ENCODE measurements around the gene TUBA3D.
"Not testable (repeated sequence)": the region's sequence is repeated elsewhere in the genome, so short reads cannot be mapped to it uniquely, and the experiment has no call there.

The TUBA3D gene

DNA sequence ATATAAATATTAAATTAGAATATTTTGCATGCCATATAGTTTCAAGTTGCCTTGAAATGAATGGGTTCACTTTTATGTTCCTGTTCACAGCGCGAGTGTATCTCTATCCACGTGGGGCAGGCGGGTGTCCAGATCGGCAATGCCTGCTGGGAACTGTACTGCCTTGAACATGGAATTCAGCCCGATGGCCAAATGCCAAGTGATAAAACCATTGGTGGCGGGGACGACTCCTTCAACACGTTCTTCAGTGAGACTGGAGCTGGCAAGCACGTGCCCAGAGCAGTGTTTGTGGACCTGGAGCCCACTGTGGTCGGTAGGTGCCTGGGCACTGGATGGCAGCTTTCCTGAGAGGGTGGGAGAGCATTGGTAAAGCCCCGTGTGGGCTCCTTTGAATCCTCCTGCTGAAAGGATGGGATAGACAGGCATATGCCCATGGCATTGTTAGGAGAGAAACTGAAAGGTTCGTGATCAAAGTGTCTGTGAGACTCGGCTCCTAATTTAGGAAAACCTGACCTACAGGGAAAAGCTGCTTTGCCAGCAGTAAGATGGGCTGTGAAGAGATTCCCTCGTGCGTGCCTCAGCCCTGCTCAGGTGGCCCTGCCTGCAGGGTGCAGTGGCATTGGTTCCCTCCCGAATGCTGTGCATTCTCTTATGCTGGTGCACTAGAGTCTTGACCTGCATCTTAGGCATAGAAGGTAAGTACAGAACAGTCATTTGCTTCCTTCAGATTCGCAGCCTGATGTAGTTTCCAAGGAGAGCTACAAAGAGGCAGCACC is 2.3 kb downstream of the TUBA3D start:
- not testable (repeated sequence) for H3K36me3 ChIP-seq (ENCODE audit: control insufficient read depth, insufficient read depth, low read length); H3K27me3 ChIP-seq (ENCODE audit: control insufficient read depth, insufficient read depth, low read length); H3K4me1 ChIP-seq; H3K27ac ChIP-seq; H3K9ac ChIP-seq; H3K4me2 ChIP-seq (ENCODE audit: low read length); H2AFZ ChIP-seq; H3K4me3 ChIP-seq (ENCODE audit: low read depth, low read length); H3K79me2 ChIP-seq; H3K9me3 ChIP-seq (ENCODE audit: control insufficient read depth, low read length)

DNA sequence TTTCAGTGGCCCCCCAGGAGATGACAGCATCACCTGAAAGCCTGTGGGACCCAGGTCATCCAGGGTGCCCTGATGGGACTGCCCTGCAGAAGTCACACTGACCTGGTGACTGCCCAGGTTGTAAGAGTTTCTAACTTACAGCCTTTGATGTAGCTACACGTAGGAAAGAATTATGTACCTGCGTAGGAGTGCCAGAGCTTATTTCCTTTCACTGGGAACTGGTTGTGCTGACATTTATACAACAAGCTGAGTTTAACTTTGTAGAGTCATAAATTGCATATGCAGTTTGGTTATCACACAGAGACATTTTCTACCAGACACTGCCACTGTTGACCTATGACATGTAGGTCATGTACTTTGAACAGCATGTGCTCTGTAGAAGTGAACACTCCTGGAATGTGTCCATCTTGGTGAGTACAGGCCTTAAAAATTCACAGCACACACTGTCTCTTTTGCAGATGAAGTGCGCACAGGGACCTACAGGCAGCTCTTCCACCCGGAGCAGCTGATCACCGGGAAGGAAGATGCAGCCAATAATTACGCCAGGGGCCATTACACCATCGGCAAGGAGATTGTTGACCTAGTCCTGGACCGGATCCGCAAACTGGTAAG is 3.0 kb downstream of the TUBA3D start:
- H3K27ac ChIP-seq; H3K4me1 ChIP-seq; H2AFZ ChIP-seq; H3K9ac ChIP-seq; H3K79me2 ChIP-seq; H3K9me3 ChIP-seq (ENCODE audit: control insufficient read depth, low read length); H3K4me3 ChIP-seq (ENCODE audit: low read depth, low read length); H3K27me3 ChIP-seq (ENCODE audit: control insufficient read depth, insufficient read depth, low read length); H3K36me3 ChIP-seq (ENCODE audit: control insufficient read depth, insufficient read depth, low read length); H3K4me2 ChIP-seq (ENCODE audit: low read length): not testable (repeated sequence)

DNA sequence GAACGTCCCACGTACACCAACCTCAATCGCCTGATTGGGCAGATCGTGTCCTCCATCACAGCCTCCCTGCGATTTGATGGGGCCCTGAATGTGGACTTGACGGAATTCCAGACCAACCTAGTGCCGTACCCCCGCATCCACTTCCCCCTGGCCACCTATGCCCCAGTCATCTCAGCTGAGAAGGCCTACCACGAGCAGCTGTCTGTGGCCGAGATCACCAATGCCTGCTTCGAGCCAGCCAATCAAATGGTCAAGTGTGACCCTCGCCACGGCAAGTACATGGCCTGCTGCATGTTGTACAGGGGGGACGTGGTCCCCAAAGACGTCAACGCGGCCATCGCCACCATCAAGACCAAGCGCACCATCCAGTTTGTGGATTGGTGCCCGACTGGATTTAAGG is 4.4 kb downstream of the TUBA3D start:
- not testable (repeated sequence) for H3K4me3 ChIP-seq (ENCODE audit: low read depth, low read length); H3K9me3 ChIP-seq (ENCODE audit: control insufficient read depth, low read length); H2AFZ ChIP-seq; H3K27me3 ChIP-seq (ENCODE audit: control insufficient read depth, insufficient read depth, low read length); H3K79me2 ChIP-seq; H3K36me3 ChIP-seq (ENCODE audit: control insufficient read depth, insufficient read depth, low read length); H3K9ac ChIP-seq; H3K4me1 ChIP-seq; H3K4me2 ChIP-seq (ENCODE audit: low read length); H3K27ac ChIP-seq

GRCh38 chr2:131482506-131483155 is 6.7 kb downstream of the TUBA3D start:
- not testable (repeated sequence) for H3K9ac ChIP-seq; H3K4me3 ChIP-seq (ENCODE audit: low read depth, low read length); H3K4me2 ChIP-seq (ENCODE audit: low read length)

GRCh38 chr2:131483981-131484820 is 8.3 kb downstream of the TUBA3D start:
- H3K27me3 ChIP-seq (ENCODE audit: control insufficient read depth, insufficient read depth, low read length); H3K79me2 ChIP-seq; H3K4me2 ChIP-seq (ENCODE audit: low read length); H3K4me3 ChIP-seq (ENCODE audit: low read depth, low read length); H3K9ac ChIP-seq; H2AFZ ChIP-seq; H3K4me1 ChIP-seq; H3K9me3 ChIP-seq (ENCODE audit: control insufficient read depth, low read length); H3K36me3 ChIP-seq (ENCODE audit: control insufficient read depth, insufficient read depth, low read length); H3K27ac ChIP-seq: not testable (repeated sequence)

More at GRCh38 chr2:131482506-131483155, 6.7 kb downstream of the TUBA3D start:
- H3K4me1 ChIP-seq; H3K79me2 ChIP-seq; H2AFZ ChIP-seq; H3K27ac ChIP-seq; H3K9me3 ChIP-seq (ENCODE audit: control insufficient read depth, low read length); H3K27me3 ChIP-seq (ENCODE audit: control insufficient read depth, insufficient read depth, low read length); H3K36me3 ChIP-seq (ENCODE audit: control insufficient read depth, insufficient read depth, low read length): not testable (repeated sequence)

DNA sequence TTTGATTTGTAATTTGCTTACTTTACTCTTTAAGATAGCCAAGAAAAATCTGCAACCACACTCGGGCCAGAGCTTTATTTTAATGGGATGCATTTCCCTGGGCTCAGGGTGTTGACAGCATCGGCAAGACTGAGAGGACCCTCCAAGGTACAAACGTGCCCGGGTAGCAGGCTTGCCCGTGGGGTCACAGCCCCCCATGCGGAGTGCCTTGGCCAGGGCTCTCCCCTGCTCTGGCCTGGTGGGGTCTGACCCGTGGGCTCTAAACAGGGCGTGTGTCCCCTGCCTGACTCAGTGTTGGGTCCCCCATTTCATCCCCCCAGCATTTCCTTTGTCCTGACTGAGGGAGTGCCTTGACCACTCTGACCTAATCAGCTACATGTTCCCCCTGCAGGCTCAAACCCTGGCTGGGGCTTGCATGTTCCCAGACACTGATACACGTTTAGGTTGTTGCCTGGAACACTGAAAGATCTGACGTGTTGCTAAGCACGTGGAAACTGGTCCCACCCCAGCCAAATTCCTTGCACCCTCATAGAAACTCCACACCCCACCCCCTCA is 9.1 kb downstream of the TUBA3D start:
- not testable (repeated sequence) for H3K9me3 ChIP-seq (ENCODE audit: control insufficient read depth, low read length); H3K36me3 ChIP-seq (ENCODE audit: control insufficient read depth, insufficient read depth, low read length); H3K27me3 ChIP-seq (ENCODE audit: control insufficient read depth, insufficient read depth, low read length); H3K9ac ChIP-seq; H3K4me2 ChIP-seq (ENCODE audit: low read length); H3K79me2 ChIP-seq; H2AFZ ChIP-seq; H3K4me3 ChIP-seq (ENCODE audit: low read depth, low read length); H3K27ac ChIP-seq; H3K4me1 ChIP-seq

- not testable (repeated sequence) for H3K27me3 ChIP-seq (ENCODE audit: control insufficient read depth, insufficient read depth, low read length); H3K79me2 ChIP-seq; H3K36me3 ChIP-seq (ENCODE audit: control insufficient read depth, insufficient read depth, low read length); H2AFZ ChIP-seq; H3K9ac ChIP-seq; H3K27ac ChIP-seq; H3K4me2 ChIP-seq (ENCODE audit: low read length); H3K4me1 ChIP-seq; H3K9me3 ChIP-seq (ENCODE audit: control insufficient read depth, low read length); H3K4me3 ChIP-seq (ENCODE audit: low read depth, low read length)
Observed at GRCh38 chr2:131486201-131486902, 10.4 kb downstream of the TUBA3D start.

All from parathyroid adenoma (tissue), 2 donors.